Measurements from ENCODE around the gene SKA3.

SKA3 gene

DNA sequence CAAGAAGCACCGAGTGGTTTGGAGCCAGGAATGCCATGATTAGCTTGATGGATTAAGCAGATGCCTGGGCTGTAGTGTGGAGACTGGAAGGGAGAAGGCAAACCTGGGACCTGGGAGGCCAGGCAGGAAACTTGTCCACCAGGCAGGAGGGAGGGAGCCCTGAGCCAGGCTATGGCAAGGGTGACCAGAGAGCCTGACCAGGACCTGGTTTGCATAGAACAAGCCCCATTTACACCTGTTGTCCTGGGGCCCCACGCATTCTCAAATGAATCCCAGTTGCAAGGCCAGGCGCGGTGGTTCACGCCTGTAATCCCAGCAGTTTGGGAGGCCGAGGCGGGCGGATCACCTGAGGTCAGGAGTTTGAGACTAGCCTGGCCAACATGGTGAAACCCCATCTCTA lies 64.8 kb downstream of the SKA3 start:
- DNase-seq = no peak

DNA sequence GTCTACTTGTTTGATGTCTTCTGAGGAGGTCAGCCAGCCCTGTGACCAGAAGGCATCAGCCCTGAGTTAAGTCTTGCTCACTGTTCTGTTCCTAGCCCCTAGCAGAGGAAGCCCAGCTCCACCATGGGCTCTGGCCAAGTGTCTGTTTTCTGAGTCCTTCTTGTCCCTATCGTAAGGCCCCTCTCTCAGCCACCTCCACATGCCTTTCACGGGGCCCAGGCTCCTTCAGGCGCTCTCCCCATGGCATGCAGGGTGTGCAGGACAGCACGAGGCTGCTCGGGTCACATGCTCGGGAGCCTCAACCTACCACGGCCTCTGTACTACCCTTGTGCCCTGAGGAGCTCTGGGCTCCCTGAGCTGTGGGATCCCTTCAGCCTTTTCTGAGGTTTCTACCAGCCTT lies 67.2 kb downstream of the SKA3 start:
- no peak for DNase-seq

DNA sequence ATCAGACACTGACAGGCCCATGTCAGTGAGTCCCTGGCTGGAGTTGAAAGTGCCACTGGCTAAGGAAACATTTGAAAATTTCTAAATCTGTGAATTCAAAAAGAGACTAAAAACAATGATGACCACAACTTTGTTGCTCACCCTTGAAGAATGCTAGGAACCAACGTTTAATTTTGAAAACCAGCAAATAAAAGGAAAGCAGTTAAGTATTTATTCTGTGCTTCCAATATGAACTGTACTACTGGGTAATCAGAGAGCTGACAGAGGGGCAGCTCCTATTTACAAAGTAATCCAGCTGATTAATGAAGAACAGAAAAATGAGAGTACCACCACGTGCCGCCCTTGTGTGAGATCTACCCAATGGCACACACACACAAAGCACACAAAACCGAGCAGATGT lies 70.3 kb downstream of the SKA3 start:
- DNase-seq = no peak

DNA sequence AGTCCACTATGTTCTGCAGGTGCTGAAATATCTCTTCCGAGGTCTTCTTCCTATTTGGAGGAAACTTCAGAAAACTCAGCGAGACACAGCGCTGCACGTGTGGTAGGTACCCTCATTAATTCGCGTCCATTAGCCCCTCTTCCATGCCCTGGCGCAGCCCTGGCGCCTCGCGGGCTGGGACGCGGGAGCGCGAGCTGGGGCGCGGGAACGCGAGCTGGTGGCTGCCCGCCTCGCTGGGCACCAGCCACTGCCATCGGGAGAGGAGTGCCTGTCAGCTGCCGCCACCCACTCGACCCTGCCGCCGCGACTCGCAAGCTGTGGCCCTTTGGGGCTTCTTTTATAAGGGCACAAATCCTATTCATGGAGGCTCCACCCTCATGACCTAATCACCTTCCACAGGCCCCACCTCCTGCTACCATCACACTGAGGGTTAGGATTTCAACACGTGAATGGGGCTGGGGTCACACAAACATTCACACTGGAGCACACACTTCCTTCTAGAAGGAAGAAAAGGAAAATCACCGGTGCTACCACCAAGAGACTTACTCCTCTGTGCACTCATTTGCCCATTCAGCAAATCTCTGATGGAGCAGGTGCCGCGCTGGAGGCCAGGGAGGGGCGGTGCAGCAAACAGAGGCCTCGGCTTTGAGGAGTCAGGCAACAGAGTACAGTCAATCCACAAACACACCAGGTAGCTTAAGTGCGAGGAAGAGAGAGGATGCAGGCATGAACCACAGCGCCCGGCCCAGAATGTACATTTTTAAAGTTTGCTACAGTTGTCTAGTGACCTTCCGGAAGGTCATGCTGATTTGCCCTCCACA lies 71.9 kb downstream of the SKA3 start:
- no peak for DNase-seq
